RPMI7951 (cell line): ENCODE measurements around the gene KIRREL3. TPM values are rescaled to one million over a fixed set of nuclear protein-coding genes. Genes with fewer than 3 reads are reported as not detected.
A peak's percentile ranks its signal among the peaks of the same experiment; 100 is the strongest.

ENCODE experiments used
- DNase-seq: peaks from one replicate; pipeline ENCODE4 v3.0.0-alpha.2; 2012; ENCODE audit warnings: low read depth
- total RNA-seq: library from RNA; depleted of rRNA; stranded (reverse); fragments of >200 nt; shearing (Covaris generic); gene quantifications from 2 replicates; pipeline ENCODE4 v1.2.3, GENCODE V29; 2014

The KIRREL3 gene
- total RNA-seq, 1 experiment from 2014 or later: 0.24 TPM

DNA sequence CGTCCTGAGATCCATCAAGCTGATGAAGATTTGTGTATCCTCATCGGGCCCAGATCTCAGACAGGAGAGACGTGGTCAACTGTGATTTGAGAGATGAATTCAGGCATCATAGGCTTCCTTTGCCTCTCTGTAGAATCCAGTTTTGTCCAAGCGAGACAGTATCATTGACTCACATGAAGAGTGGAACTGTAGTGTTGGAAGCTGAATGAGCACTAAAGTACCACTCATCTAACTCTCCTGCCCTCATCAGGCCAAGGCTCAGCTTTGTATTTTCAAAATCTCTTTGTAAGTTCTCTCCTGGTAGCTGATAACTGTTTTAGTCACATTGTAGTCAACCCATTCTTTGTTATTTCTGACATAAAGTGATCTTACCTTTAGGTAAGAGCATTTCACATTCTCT, 85.1 kb downstream of the KIRREL3 start:
- DNase-seq: no peak

- no peak for DNase-seq
Observed at GRCh38 chr11:126914941-126915340, 85.6 kb downstream of the KIRREL3 start.

DNA sequence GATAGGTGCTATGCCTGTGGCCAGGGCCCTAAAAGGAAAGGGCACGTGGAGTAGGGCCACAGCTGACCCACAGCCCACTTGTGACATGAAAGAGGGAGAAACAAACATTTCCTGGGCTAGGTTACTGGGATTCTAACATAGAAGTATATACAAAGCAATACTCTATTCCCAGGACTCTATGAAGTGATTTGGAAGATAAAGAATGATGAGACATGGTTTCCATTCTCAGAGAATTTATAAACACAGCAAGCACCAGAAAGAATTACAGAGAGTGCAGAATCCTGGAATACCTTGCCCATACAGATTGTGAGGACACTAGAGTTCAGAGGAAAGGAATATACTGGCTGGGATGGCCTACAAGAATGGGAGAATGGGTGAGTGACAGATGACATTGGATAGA, 86.4 kb downstream of the KIRREL3 start:
- DNase-seq: no peak

GRCh38 chr11:126904520-126904919, 96.0 kb downstream of the KIRREL3 start:
- no peak for DNase-seq

GRCh38 chr11:126901783-126902182, 98.8 kb downstream of the KIRREL3 start:
- DNase-seq: no peak

DNA sequence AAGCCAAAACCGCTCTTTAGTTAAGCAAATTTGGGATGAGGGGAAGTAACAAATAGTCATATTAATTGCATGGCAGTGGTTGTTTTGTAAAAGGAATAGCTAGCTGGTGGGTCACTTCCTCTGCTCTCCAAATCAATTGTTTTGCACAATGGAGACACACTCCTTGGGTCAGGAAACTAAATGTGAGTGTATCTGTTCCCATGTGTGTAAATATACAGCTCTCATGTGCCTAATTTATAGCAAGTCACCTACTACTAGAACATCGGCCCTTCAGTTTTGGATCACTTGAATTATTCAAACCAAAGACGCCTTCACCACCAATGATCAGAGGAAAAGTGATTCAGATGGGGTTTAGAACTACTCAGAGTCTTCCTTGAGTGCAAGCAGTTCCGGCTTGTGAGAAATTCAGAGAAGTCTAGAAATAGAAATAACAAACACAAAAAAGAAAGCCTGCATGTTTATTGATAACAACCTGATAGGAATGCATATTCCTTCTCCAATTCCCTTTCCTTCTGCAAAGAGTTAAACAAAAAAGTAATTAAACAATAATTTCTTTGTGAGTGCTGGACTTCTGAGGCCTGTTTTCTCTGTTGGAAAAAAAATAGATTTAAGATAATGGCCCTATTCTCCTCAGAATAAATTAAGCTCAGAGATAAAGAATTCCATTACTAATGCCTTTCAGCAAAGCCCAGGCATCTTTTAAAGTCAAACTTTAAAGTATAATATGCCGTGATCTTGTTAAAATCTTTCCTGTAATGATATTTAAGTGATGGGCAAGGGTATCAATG, 100.4 kb downstream of the KIRREL3 start:
- no peak for DNase-seq

DNA sequence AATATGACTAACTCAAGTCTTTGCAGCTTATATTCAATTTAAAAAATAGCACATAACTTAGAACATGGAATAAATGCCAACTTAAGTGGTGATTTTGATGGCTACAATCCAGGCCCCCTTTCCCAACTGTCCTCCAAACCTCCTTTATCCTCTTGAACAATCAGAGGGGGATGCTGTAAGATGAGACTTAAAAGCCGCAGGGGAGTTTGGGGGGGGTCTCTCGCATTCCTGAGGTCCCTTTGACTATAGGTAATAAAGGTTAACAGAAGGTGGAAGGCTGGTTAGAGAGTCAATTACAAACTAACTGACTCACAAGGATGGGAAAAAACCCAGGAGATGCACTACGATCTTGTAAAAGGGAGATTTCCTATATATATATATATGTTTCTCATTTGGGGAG, 101.8 kb downstream of the KIRREL3 start:
- no peak for DNase-seq

DNA sequence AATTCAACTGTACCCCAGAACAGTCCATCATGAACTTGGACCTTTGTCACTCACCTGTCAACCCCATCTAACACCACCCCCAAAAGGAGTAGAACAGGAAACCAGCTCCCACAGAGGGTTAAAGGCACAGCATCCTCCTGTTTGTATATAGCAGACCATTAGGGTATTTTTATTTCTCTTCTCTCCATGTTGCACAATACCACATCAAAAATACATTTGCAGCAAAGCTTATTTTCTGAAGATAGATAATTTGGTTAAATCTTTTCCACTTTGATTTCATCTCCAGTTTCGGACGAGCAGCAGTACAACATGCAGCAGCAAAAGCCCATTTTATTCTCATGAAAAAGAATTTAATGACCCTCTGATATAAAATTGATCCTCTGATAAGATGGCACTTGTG, 103.1 kb downstream of the KIRREL3 start:
- DNase-seq: no peak

GRCh38 chr11:126896025-126896424, 104.5 kb downstream of the KIRREL3 start:
- no peak for DNase-seq

DNA sequence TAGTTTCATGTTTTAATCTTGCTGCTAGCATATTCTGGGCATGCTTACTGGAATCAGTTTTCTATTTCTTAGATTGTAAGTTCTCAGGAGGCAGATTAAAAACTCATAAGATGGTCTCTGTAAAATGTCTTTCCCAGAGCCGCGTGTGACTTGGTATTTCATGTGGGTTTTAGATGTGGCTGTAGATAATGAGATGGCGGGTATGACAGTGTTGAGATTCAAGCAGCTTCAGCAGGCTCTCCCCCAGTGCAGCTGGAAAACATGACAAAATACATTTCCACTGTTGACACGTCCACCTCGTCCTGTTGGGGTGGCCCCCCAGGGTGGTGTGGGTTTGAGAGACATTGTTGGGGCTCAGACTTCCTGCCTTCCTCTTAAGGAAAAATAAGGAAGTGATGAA, 106.8 kb downstream of the KIRREL3 start:
- DNase-seq: peak; percentile 37

- DNase-seq: no peak
Observed at GRCh38 chr11:126892756-126893155, 107.8 kb downstream of the KIRREL3 start.

GRCh38 chr11:126891556-126892217, 108.9 kb downstream of the KIRREL3 start:
- DNase-seq: no peak

GRCh38 chr11:126890561-126890960, 110.0 kb downstream of the KIRREL3 start:
- DNase-seq: peak; percentile 24

DNA sequence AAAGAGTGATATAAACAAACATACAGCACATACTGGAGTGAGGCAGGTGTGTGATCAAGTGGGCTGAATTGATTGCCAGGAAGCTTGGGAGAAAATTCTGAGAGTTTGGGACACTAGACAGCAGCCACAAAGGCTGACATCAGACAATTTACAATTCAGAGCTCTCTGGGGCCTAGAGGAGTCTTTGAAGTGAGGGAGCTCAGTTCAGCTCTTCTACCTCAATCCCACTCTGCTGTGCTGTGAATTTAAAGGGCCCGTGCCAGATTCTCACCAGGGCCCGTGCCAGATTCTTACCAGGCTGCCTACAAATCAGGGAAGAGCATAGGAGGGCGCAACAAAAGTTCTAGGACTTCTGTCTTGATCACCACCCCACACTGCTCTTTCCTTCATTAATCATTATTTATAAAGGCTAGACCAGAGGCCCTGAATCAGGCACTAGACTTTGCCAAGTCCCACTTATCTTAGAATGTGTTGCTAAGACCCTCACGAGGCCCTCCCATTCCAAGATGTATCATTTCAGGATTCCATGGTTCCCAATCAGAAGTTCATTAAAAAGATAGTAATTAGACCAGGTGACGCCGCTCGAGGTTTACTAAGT, 112.4 kb downstream of the KIRREL3 start:
- no peak for DNase-seq

GRCh38 chr11:126886636-126887035, 113.9 kb downstream of the KIRREL3 start:
- no peak for DNase-seq

- DNase-seq: no peak
Observed at GRCh38 chr11:126886085-126886484, 114.5 kb downstream of the KIRREL3 start.

DNA sequence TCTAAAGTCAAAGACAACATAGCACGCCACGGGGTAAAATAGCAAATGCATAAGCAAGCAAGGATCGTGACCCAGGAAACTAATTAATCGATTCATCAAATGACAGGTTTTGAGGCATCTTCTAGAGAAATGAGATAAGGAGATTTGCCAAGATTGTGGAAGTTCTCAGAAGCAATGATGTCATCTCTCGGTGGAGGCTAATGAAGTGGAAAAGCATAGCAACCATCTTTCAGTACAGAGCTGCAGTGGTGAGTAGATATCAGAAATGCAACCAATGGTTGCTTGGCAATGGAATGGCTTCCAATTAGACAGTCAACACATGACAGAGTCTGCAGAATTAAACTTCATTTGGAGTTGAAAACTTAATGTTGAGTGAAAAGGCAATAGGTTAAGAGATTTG, 116.0 kb downstream of the KIRREL3 start:
- DNase-seq: no peak

DNA sequence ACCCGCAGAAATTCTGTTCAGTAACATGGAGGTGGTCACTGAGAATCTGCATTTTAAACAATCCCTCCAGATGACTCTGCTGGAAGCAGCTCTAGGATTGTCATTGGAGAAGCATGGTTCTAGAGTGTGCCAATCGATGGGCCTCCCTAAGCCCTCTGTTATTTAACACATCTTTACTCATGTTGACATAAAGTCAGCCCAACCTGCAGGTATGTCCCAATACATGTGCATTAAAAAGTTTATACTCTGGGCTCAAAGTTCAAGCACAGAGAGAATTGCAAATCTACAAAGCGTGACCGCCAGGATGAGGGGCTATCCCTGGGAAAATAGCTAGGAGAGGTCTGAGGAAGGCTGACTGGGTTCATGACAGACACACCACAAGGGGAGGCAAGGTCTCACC, 116.4 kb downstream of the KIRREL3 start:
- no peak for DNase-seq

DNA sequence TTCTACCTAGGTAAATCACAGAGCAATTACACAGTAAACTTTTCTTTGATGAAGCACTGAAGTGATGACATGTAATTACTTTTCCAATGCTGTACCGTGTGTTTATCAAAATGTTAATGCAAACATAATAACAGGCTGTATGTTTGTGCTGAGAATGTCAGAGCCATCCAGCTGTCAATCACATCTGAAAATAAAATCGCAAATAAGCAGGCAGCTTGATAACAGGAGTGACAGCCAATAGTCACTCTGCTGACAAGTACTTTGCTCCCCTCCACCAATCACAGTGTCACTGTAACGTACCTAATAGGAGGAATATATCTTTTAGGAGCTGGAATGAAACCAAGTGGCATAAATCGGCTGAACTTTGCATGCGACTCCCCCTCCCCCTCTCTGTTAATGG, 119.7 kb downstream of the KIRREL3 start:
- no peak for DNase-seq

- DNase-seq: no peak
Observed at GRCh38 chr11:126879516-126879915, 121.1 kb downstream of the KIRREL3 start.

GRCh38 chr11:126878913-126879482, 121.6 kb downstream of the KIRREL3 start:
- DNase-seq: no peak

DNA sequence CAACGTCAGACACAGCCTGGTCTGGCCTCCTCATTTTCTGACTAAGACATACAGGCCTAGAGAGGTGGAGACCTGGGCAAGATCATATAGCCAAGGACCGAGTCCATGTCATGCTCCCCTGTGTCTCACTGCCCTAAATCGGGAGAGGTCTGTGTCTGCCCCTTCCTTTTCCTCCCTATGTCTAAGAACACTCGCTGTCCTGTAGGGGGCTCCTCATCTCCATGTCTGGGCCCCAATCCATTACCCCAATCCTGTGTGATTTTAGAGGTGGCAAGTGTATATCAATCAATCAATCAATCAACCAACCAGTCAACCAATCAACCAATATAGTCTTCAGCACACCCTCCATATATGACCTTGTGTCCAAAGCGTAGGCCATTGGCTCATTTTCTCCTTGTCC, 125.7 kb downstream of the KIRREL3 start:
- no peak for DNase-seq

- DNase-seq: no peak
Observed at GRCh38 chr11:126874276-126874675, 126.3 kb downstream of the KIRREL3 start.
